ENCODE measurements around the gene KIAA1549. TPM values are rescaled to one million over a fixed set of nuclear protein-coding genes. Genes with fewer than 3 reads are reported as not detected.
A peak's percentile ranks its signal among the peaks of the same experiment; 100 is the strongest.

KIAA1549 gene
- total RNA-seq, 2 donors from 2014 or later, result 18.7 to 19.3 TPM

- peak overlapping the region; percentile 13 for H3K27ac Mint-ChIP-seq
- peaks cover 27% of the 10 kb centered on the region for H3K36me3 ChIP-seq (ENCODE audit: control insufficient read depth, insufficient read depth, low read length)
- 95 to 97% methylated on average over 10 to 21 of the region's 21 CpGs for WGBS, 2 experiments (ENCODE audit: insufficient coverage in 1 of 2, insufficient read length in 1 of 2)
- H3K27me3 Mint-ChIP-seq (ENCODE audit: insufficient read depth), result no peaks in the 10 kb centered on the region
- no peaks in the 10 kb centered on the region for H3K4me1 Mint-ChIP-seq
- no peaks in the 10 kb centered on the region for H3K9me3 ChIP-seq (ENCODE audit: control insufficient read depth, low read length)
- TF ChIP-seq, protein P1, sequence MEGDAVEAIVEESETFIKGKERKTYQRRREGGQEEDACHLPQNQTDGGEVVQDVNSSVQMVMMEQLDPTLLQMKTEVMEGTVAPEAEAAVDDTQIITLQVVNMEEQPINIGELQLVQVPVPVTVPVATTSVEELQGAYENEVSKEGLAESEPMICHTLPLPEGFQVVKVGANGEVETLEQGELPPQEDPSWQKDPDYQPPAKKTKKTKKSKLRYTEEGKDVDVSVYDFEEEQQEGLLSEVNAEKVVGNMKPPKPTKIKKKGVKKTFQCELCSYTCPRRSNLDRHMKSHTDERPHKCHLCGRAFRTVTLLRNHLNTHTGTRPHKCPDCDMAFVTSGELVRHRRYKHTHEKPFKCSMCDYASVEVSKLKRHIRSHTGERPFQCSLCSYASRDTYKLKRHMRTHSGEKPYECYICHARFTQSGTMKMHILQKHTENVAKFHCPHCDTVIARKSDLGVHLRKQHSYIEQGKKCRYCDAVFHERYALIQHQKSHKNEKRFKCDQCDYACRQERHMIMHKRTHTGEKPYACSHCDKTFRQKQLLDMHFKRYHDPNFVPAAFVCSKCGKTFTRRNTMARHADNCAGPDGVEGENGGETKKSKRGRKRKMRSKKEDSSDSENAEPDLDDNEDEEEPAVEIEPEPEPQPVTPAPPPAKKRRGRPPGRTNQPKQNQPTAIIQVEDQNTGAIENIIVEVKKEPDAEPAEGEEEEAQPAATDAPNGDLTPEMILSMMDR (conservative IDR thresholded peaks at IDR 0.05), result no peak
- H3K4me1 ChIP-seq (ENCODE audit: control insufficient read depth, insufficient read depth, low read length), result no peaks in the 10 kb centered on the region
- H3K4me3 ChIP-seq (ENCODE audit: low read length), result no peak overlapping the region
- no peak overlapping the region for H3K27ac ChIP-seq (ENCODE audit: low read depth, low read length)
- H3K27me3 ChIP-seq (ENCODE audit: control insufficient read depth, insufficient read depth, low read length, poor library complexity, severe bottlenecking), result no peaks in the 10 kb centered on the region
- no peak for DNase-seq
- H3K36me3 Mint-ChIP-seq (ENCODE audit: low read depth), result peaks cover 49% of the 10 kb centered on the region
- H3K9me3 Mint-ChIP-seq, result no peaks in the 10 kb centered on the region
- H3K4me3 Mint-ChIP-seq, result no peak overlapping the region
- H3K9ac ChIP-seq (ENCODE audit: extremely low read depth, low read length, poor library complexity, severe bottlenecking), result no peak overlapping the region
Measured at GRCh38 chr7:138871065-138871813, 110.0 kb downstream of the KIAA1549 start.

GRCh38 chr7:138869353-138869752 lies 111.8 kb downstream of the KIAA1549 start:
- no peak overlapping the region for H3K9ac ChIP-seq (ENCODE audit: extremely low read depth, low read length, poor library complexity, severe bottlenecking)
- H3K4me1 ChIP-seq (ENCODE audit: control insufficient read depth, insufficient read depth, low read length), result no peaks in the 10 kb centered on the region
- Mint-ChIP-seq H3K27ac (no peak overlapping the region), H3K9me3 (no peaks in the 10 kb centered on the region), H3K4me3 (no peak overlapping the region), H3K4me1 (no peaks in the 10 kb centered on the region), H3K27me3 (ENCODE audit: insufficient read depth) (no peaks in the 10 kb centered on the region), H3K36me3 (ENCODE audit: low read depth) (peaks cover 55% of the 10 kb centered on the region)
- H3K4me3 ChIP-seq (ENCODE audit: low read length), result no peak overlapping the region
- TF ChIP-seq, protein P1 (conservative IDR thresholded peaks at IDR 0.05), result no peak
- H3K36me3 ChIP-seq (ENCODE audit: control insufficient read depth, insufficient read depth, low read length), result peaks cover 29% of the 10 kb centered on the region
- DNase-seq, result no peak
- H3K9me3 ChIP-seq (ENCODE audit: control insufficient read depth, low read length), result no peaks in the 10 kb centered on the region
- H3K27ac ChIP-seq (ENCODE audit: low read depth, low read length), result no peak overlapping the region
- no peaks in the 10 kb centered on the region for H3K27me3 ChIP-seq (ENCODE audit: control insufficient read depth, insufficient read depth, low read length, poor library complexity, severe bottlenecking)
- 98 to 99% methylated on average over 21 to 30 of the region's 30 CpGs for WGBS, 2 experiments (ENCODE audit: insufficient coverage in 1 of 2, insufficient read length in 1 of 2)

GRCh38 chr7:138868711-138869110 lies 112.5 kb downstream of the KIAA1549 start:
- Histone ChIP-seq H3K4me1 (ENCODE audit: control insufficient read depth, insufficient read depth, low read length) (no peaks in the 10 kb centered on the region), H3K27me3 (ENCODE audit: control insufficient read depth, insufficient read depth, low read length, poor library complexity, severe bottlenecking) (no peaks in the 10 kb centered on the region), H3K9ac (ENCODE audit: extremely low read depth, low read length, poor library complexity, severe bottlenecking) (no peak overlapping the region), H3K36me3 (ENCODE audit: control insufficient read depth, insufficient read depth, low read length) (peaks cover 34% of the 10 kb centered on the region), H3K9me3 (ENCODE audit: control insufficient read depth, low read length) (no peaks in the 10 kb centered on the region), H3K27ac (ENCODE audit: low read depth, low read length) (no peak overlapping the region), H3K4me3 (ENCODE audit: low read length) (no peak overlapping the region)
- no peaks in the 10 kb centered on the region for H3K9me3 Mint-ChIP-seq
- no peak overlapping the region for H3K4me3 Mint-ChIP-seq
- no peaks in the 10 kb centered on the region for H3K4me1 Mint-ChIP-seq
- no peaks in the 10 kb centered on the region for H3K27me3 Mint-ChIP-seq (ENCODE audit: insufficient read depth)
- peaks cover 61% of the 10 kb centered on the region for H3K36me3 Mint-ChIP-seq (ENCODE audit: low read depth)
- 92 to 100% methylated on average over 8 to 14 of the region's 14 CpGs for WGBS, 2 experiments (ENCODE audit: insufficient coverage in 1 of 2, insufficient read length in 1 of 2)
- TF ChIP-seq, protein P1 (conservative IDR thresholded peaks at IDR 0.05), result no peak
- DNase-seq, result no peak
- H3K27ac Mint-ChIP-seq, result no peak overlapping the region

Measured in endodermal cell (in vitro differentiated cells).